ENCODE results near the gene CDIPT.

GRCh38 chr16:29876217-29876593 lies 13.2 kb upstream of the CDIPT start:
- TF ChIP-seq, protein P1, sequence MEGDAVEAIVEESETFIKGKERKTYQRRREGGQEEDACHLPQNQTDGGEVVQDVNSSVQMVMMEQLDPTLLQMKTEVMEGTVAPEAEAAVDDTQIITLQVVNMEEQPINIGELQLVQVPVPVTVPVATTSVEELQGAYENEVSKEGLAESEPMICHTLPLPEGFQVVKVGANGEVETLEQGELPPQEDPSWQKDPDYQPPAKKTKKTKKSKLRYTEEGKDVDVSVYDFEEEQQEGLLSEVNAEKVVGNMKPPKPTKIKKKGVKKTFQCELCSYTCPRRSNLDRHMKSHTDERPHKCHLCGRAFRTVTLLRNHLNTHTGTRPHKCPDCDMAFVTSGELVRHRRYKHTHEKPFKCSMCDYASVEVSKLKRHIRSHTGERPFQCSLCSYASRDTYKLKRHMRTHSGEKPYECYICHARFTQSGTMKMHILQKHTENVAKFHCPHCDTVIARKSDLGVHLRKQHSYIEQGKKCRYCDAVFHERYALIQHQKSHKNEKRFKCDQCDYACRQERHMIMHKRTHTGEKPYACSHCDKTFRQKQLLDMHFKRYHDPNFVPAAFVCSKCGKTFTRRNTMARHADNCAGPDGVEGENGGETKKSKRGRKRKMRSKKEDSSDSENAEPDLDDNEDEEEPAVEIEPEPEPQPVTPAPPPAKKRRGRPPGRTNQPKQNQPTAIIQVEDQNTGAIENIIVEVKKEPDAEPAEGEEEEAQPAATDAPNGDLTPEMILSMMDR (IDR thresholded peaks at IDR 0.05), result no peak
- no peak for TF ChIP-seq POLR2A (IDR thresholded peaks at IDR 0.05)
